NT2/D1 (cell line): ENCODE measurements around the gene RNU2-63P.

Experiments
- SUZ12 ChIP-seq: IDR thresholded peaks from 2 replicates; pipeline ENCODE4 v1.6.1; 2011; ENCODE audit not compliant: insufficient read length, insufficient read depth; ENCODE audit errors: extremely low read depth
- YY1 ChIP-seq: IDR thresholded peaks from 2 replicates; pipeline ENCODE4 v1.6.1; 2011; ENCODE audit not compliant: insufficient read length, insufficient read depth
- ZNF274 ChIP-seq: IDR thresholded peaks from 2 replicates; pipeline ENCODE4 v1.6.1; 2011; ENCODE audit warnings: mild to moderate bottlenecking, low read depth, low read length

DNA sequence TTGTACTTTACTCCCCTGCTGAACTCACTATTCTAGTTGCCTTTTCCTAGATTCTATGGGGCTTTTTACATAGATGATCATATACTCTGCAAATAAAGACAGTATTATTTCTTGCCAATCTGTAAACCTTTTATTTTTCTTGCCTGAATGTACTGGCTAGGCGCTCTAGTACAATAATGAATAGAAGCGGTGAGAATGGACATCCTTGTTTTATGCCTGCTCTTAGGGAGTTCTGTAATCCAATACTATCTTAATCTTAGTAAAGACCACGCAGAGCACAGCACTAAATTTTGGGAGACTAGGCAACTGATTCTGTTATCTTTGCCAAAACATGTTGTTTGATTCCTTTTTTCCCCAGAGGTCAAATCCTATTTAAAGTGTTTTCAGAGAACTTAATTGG is 32.2 kb upstream of the RNU2-63P start:
- TF ChIP-seq ZNF274 (no peak), SUZ12 (no peak), YY1 (no peak)
